SK-N-SH treated with all-trans-retinoic acid at 6 μM for 48 hours (cell line): Measurements from ENCODE around the gene FOXE1.

ENCODE experiments used
- BACH2 ChIP-seq: fragments of 250-450 bp; sonication (Bioruptor Pico); IDR thresholded peaks from 2 replicates; pipeline ENCODE4 v1.9.0; 2021; ENCODE audit warnings: mild to moderate bottlenecking, borderline replicate concordance
- CREB5 ChIP-seq: fragments of 250-450 bp; sonication (Bioruptor Pico); IDR thresholded peaks from 2 replicates; pipeline ENCODE4 v1.5.1; 2020; ENCODE audit warnings: low read depth, mild to moderate bottlenecking, moderate library complexity
- CSRNP3 ChIP-seq: fragments of 250-450 bp; sonication (Bioruptor Pico); IDR thresholded peaks from 2 replicates; pipeline ENCODE4 v1.5.1; 2021; ENCODE audit warnings: mild to moderate bottlenecking, moderate library complexity
- ISL1 ChIP-seq: fragments of 250-450 bp; sonication (Bioruptor Pico); IDR thresholded peaks from 2 replicates; pipeline ENCODE4 v2.1.2; 2022; ENCODE audit warnings: mild to moderate bottlenecking, moderate library complexity
- OSR1 ChIP-seq: fragments of 250-450 bp; sonication (Bioruptor Pico); IDR thresholded peaks from 2 replicates; pipeline ENCODE4 v1.8.0; 2022; ENCODE audit warnings: moderate library complexity, mild to moderate bottlenecking, inconsistent platforms
- PATZ1 ChIP-seq: fragments of 250-450 bp; sonication (Bioruptor Pico); IDR thresholded peaks from 2 replicates; pipeline ENCODE4 v1.8.0; 2020; ENCODE audit warnings: mild to moderate bottlenecking, moderate library complexity, borderline replicate concordance
- RARB ChIP-seq: fragments of 250-450 bp; sonication (Bioruptor Pico); IDR thresholded peaks from 2 replicates; pipeline ENCODE4 v1.8.0; 2021; ENCODE audit warnings: mild to moderate bottlenecking, moderate library complexity
- TCF4 ChIP-seq: fragments of 250-450 bp; sonication (Bioruptor Pico); IDR thresholded peaks from 2 replicates; pipeline ENCODE4 v1.8.0; 2021; ENCODE audit warnings: mild to moderate bottlenecking, moderate library complexity, borderline replicate concordance
- TOX ChIP-seq: fragments of 250-450 bp; sonication (Bioruptor Pico); IDR thresholded peaks from 2 replicates; pipeline ENCODE4 v1.8.0; 2021; ENCODE audit warnings: mild to moderate bottlenecking, moderate library complexity, borderline replicate concordance
- ZC3H10 ChIP-seq: fragments of 250-450 bp; sonication (Bioruptor Pico); IDR thresholded peaks from 2 replicates; pipeline ENCODE4 v1.5.1; 2021; ENCODE audit warnings: mild to moderate bottlenecking, moderate library complexity
- ZFP3 ChIP-seq: fragments of 250-450 bp; sonication (Bioruptor Pico); IDR thresholded peaks from 2 replicates; pipeline ENCODE4 v1.5.0; 2020; ENCODE audit warnings: mild to moderate bottlenecking, moderate library complexity
- ZFP30 ChIP-seq: fragments of 450-650 bp; formaldehyde crosslinking; IDR thresholded peaks from 2 replicates; pipeline ENCODE4 v1.5.0; 2022; ENCODE audit warnings: mild to moderate bottlenecking, moderate library complexity
- ZNF565 ChIP-seq: fragments of 450-650 bp; formaldehyde crosslinking; conservative IDR thresholded peaks from 2 replicates; pipeline ENCODE4 v1.5.0; 2020; ENCODE audit warnings: low read depth, mild to moderate bottlenecking, moderate library complexity
- ZNF8 ChIP-seq: fragments of 450-650 bp; formaldehyde crosslinking; IDR thresholded peaks from 2 replicates; pipeline ENCODE4 v1.5.0; 2020; ENCODE audit warnings: mild to moderate bottlenecking, moderate library complexity

- TF ChIP-seq PATZ1 (CRISPR knock-in tag): no peak
- TF ChIP-seq ZFP30 (CRISPR knock-in tag): no peak
- no peak for TF ChIP-seq ZC3H10 (CRISPR knock-in tag)
- no peak for TF ChIP-seq ISL1
- no peak for TF ChIP-seq ZFP3 (CRISPR knock-in tag)
- TF ChIP-seq CREB5 (CRISPR knock-in tag): no peak
- no peak for TF ChIP-seq CSRNP3 (CRISPR knock-in tag)
- no peak for TF ChIP-seq ZNF8 (CRISPR knock-in tag)
- TF ChIP-seq OSR1 (CRISPR knock-in tag): no peak
- TF ChIP-seq BACH2: no peak
- no peak for TF ChIP-seq ZNF565 (CRISPR knock-in tag)
- no peak for TF ChIP-seq TCF4 (CRISPR knock-in tag)
- TF ChIP-seq RARB: no peak
- TF ChIP-seq TOX (CRISPR knock-in tag): no peak
Measured at GRCh38 chr9:97852399-97853055, 499 bp upstream of the FOXE1 start.
